Osteoblast (primary cell): ENCODE results near the gene ZNF766. TPM values are rescaled to one million over a fixed set of nuclear protein-coding genes. Genes with fewer than 3 reads are reported as not detected.

Experiments
- DNase-seq: peaks from one replicate; pipeline ENCODE4 v3.0.0; 2011; ENCODE audit warnings: low spot score, mixed read lengths; ENCODE audit not compliant: insufficient read length; ENCODE audit errors: missing footprints
- H2AFZ ChIP-seq: 2 replicates; pipeline ENCODE4 v1.6.0; 2011; ENCODE audit warnings: mild to moderate bottlenecking, low read length
- H3K27ac ChIP-seq: 2 replicates; pipeline ENCODE4 v1.5.1; 2011; ENCODE audit warnings: mild to moderate bottlenecking, low read depth, low read length, moderate library complexity
- H3K27me3 ChIP-seq: 2 replicates; pipeline ENCODE4 v1.6.0; 2012; ENCODE audit warnings: mild to moderate bottlenecking, control low read depth, inconsistent platforms, low read length, moderate library complexity; ENCODE audit not compliant: insufficient read depth
- H3K36me3 ChIP-seq: 2 replicates; pipeline ENCODE4 v1.5.1; 2011; ENCODE audit warnings: mild to moderate bottlenecking, low read length, control low read depth, moderate library complexity; ENCODE audit not compliant: insufficient read depth
- H3K4me1 ChIP-seq: 2 replicates; pipeline ENCODE4 v1.5.1; 2011; ENCODE audit warnings: mild to moderate bottlenecking, low read length, control low read depth, moderate library complexity; ENCODE audit not compliant: insufficient read depth
- H3K4me2 ChIP-seq: 2 replicates; pipeline ENCODE4 v1.6.0; 2011; ENCODE audit warnings: mild to moderate bottlenecking, low read length; ENCODE audit not compliant: insufficient read depth
- H3K4me3 ChIP-seq: fragments of 200-600 bp; sonication (generic); 3 replicates; pipeline ENCODE4 v1.5.1; 2012; ENCODE audit warnings: mild to moderate bottlenecking, low read length, inconsistent platforms; ENCODE audit not compliant: insufficient read depth
- H3K79me2 ChIP-seq: 2 replicates; pipeline ENCODE4 v1.6.0; 2012; ENCODE audit warnings: mild to moderate bottlenecking, low read length, control low read depth, inconsistent platforms; ENCODE audit not compliant: insufficient read depth
- H3K9me3 ChIP-seq: 2 replicates; pipeline ENCODE4 v1.5.1; 2011; ENCODE audit warnings: low read depth, low read length, control low read depth
- H4K20me1 ChIP-seq: 2 replicates; pipeline ENCODE4 v1.6.0; 2012; ENCODE audit warnings: mild to moderate bottlenecking, low read length, control low read depth; ENCODE audit not compliant: insufficient read depth
- CTCF ChIP-seq: IDR thresholded peaks from 2 replicates; pipeline ENCODE4 v1.5.1; 2011; ENCODE audit warnings: mild to moderate bottlenecking, low read depth, low read length, moderate library complexity; ENCODE audit errors: extremely low read depth
- small RNA-seq: library from RNA; depleted of rRNA; stranded (forward); fragments of <200 nt; gene quantifications from one replicate; pipeline ENCODE3, GENCODE V24; 2012
- total RNA-seq: library from RNA; depleted of rRNA; stranded (reverse); fragments of >200 nt; gene quantifications from 2 replicates; pipeline ENCODE4 v1.2.3, GENCODE V29; 2012

Gene ZNF766
- total RNA-seq, 1 donor, result 11.2 TPM

DNA sequence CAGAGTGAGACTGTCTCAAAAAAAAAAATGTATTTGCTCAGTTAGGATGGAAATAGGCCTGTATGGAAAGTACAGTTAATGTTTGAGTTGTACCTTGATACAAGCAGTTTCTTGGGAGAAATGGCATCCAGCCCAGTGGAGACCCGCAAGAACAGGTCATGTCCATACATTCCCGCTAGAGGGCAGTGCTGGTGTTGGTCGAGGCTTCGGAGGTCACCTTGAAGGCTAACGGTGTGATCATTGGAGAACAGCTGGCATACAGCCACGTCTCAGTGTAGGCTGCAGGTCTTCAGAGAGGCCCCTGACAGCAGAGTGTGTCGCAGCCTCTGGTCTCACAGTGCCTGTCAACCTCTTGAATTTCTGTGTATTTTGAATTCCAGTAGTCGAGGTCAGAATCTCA lies 74.2 kb downstream of the ZNF766 start:
- Histone ChIP-seq H3K9me3 (no peaks in the 10 kb centered on the region), H3K4me3 (no peak overlapping the region), H3K27me3 (no peaks in the 10 kb centered on the region), H3K27ac (no peak overlapping the region), H3K79me2 (no peaks in the 10 kb centered on the region), H3K4me1 (no peaks in the 10 kb centered on the region), H3K4me2 (no peak overlapping the region), H4K20me1 (no peaks in the 10 kb centered on the region), H2AFZ (no peak overlapping the region), H3K36me3 (peaks cover 13% of the 10 kb centered on the region)
- DNase-seq, result no peak
- peak; percentile 55 for TF ChIP-seq CTCF

GRCh38 chr19:52345162-52345561 lies 75.8 kb downstream of the ZNF766 start:
- no peak overlapping the region for H2AFZ ChIP-seq
- H3K4me1 ChIP-seq, result no peaks in the 10 kb centered on the region
- no peak for TF ChIP-seq CTCF
- H3K4me3 ChIP-seq, result no peak overlapping the region
- H3K79me2 ChIP-seq, result no peaks in the 10 kb centered on the region
- H3K27me3 ChIP-seq, result no peaks in the 10 kb centered on the region
- DNase-seq, result no peak
- no peak overlapping the region for H3K4me2 ChIP-seq
- H3K27ac ChIP-seq, result no peak overlapping the region
- peaks cover 19% of the 10 kb centered on the region for H3K36me3 ChIP-seq
- H4K20me1 ChIP-seq, result no peaks in the 10 kb centered on the region
- H3K9me3 ChIP-seq, result no peaks in the 10 kb centered on the region

Small RNAs within 50 kb of the gene (small RNA-seq; reads per million reads assigned to genes)
- 8.9 reads per million, percentile 91 among the genes with 10 or more reads in this experiment for gene MIR643
- gene MIR6801, result not detected
- gene RF00019, result not detected

Other genes with a start within 250 kb of the ZNF766 start
- 9.1 and 9.4 TPM in 2 replicates for gene ZNF614, start 241.2 kb upstream of the ZNF766 start, total RNA-seq
- 8.8 and 11.9 TPM in 2 replicates for gene ZNF432, start 220.7 kb upstream of the ZNF766 start, total RNA-seq
- 27.9 and 30.9 TPM in 2 replicates for gene ZNF841, start 173.8 kb upstream of the ZNF766 start, total RNA-seq
- 9.8 and 12.7 TPM in 2 replicates for gene ZNF616, start 129.6 kb upstream of the ZNF766 start, total RNA-seq
- gene ZNF836, start 98.0 kb upstream of the ZNF766 start, total RNA-seq, result 11.9 and 21.2 TPM in 2 replicates
- gene PPP2R1A, start 79.5 kb upstream of the ZNF766 start, total RNA-seq, result 151 and 183 TPM in 2 replicates
- gene ZNF480, start 27.6 kb downstream of the ZNF766 start, total RNA-seq, result 9.4 and 10.3 TPM in 2 replicates
- 2.9 and 3.3 TPM in 2 replicates for gene ZNF610, start 66.7 kb downstream of the ZNF766 start, total RNA-seq
- gene ZNF880, start 100.3 kb downstream of the ZNF766 start, total RNA-seq, result 18.5 and 27.1 TPM in 2 replicates
- gene ZNF528, start 128.3 kb downstream of the ZNF766 start, total RNA-seq, result 26.5 and 32.9 TPM in 2 replicates
- gene ZNF534, start 159.6 kb downstream of the ZNF766 start, total RNA-seq, result not detected in 2 replicates
- 2.4 and 2.5 TPM in 2 replicates for gene ZNF578, start 184.0 kb downstream of the ZNF766 start, total RNA-seq